ENCODE results near the gene TMEM201.

The TMEM201 gene

DNA sequence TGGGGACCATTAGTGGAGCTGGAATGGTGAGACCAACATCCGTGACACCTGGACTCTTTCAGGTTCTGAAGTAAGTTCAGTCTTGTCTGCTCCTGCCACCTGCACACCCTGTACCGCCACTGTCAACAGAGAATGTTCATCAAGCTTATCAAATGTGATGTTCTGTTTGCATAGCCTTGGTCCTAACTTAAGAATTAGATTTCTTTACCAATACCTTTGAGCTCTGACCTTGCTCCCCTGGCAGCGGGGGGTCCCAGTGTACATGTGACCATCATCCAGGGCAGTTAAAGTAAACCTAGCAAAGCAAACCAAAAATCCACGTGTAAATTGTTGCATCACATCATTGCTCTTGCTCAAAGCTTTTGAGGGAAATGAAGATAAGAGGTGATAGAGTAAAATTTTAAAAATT, 35.0 kb upstream of the TMEM201 start:
- no peak overlapping the region for H3K4me2 ChIP-seq (ENCODE audit: insufficient read depth, low read length)
- H2AFZ ChIP-seq (ENCODE audit: low read depth, low read length) = no peak overlapping the region
- H3K4me3 ChIP-seq (ENCODE audit: low read depth in 1 of 2, low read length in 2 of 2) = no peak overlapping the region
- H3K36me3 ChIP-seq (ENCODE audit: insufficient read depth, low read length) = peaks cover 69% of the 10 kb centered on the region
- ATAC-seq (ENCODE audit: insufficient read depth, low read depth) = no peak
- H3K27me3 ChIP-seq (ENCODE audit: insufficient read depth, low read length, poor library complexity) = no peaks in the 10 kb centered on the region
- peaks cover 55% of the 10 kb centered on the region for H4K20me1 ChIP-seq (ENCODE audit: insufficient read depth, low read length)
- peaks cover 77% of the 10 kb centered on the region for H3K79me2 ChIP-seq (ENCODE audit: insufficient read depth, low read length)
- TF ChIP-seq, protein P1, sequence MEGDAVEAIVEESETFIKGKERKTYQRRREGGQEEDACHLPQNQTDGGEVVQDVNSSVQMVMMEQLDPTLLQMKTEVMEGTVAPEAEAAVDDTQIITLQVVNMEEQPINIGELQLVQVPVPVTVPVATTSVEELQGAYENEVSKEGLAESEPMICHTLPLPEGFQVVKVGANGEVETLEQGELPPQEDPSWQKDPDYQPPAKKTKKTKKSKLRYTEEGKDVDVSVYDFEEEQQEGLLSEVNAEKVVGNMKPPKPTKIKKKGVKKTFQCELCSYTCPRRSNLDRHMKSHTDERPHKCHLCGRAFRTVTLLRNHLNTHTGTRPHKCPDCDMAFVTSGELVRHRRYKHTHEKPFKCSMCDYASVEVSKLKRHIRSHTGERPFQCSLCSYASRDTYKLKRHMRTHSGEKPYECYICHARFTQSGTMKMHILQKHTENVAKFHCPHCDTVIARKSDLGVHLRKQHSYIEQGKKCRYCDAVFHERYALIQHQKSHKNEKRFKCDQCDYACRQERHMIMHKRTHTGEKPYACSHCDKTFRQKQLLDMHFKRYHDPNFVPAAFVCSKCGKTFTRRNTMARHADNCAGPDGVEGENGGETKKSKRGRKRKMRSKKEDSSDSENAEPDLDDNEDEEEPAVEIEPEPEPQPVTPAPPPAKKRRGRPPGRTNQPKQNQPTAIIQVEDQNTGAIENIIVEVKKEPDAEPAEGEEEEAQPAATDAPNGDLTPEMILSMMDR (IDR thresholded peaks at IDR 0.05; ENCODE audit: borderline replicate concordance, extremely low read depth, low read length, poor library complexity, severe bottlenecking) = no peak
- TF ChIP-seq EZH2 (IDR thresholded peaks at IDR 0.05; ENCODE audit: borderline replicate concordance, low read depth, low read length, severe bottlenecking) = no peak
- H3K9ac ChIP-seq (ENCODE audit: low read depth, low read length) = no peak overlapping the region
- no peak overlapping the region for H3K27ac ChIP-seq (ENCODE audit: low read length)
- H3K4me1 ChIP-seq (ENCODE audit: insufficient read depth, low read length) = no peaks in the 10 kb centered on the region
- H3K9me3 ChIP-seq (ENCODE audit: insufficient read depth, low read length, severe bottlenecking) = no peaks in the 10 kb centered on the region
- DNase-seq = no peak

DNA sequence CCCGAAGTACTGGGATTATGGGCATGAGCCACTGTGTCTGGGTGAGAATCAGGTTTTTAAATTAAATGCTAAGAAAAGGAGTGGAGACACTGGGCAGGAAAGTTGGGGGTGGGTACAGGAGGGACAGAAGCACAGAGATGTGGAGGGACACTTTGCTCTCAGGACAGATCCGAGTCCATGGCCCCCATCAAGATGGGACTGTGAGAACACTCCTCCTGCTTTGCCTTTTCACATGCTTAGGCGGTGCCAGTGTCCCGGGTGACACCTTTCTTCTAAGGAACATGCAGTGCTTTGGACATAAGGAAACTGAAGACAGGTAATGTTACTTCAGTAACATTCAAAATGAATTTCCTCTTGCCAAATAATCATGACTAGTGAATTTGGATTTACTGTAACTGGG, 32.8 kb upstream of the TMEM201 start:
- H3K36me3 ChIP-seq (ENCODE audit: insufficient read depth, low read length) = peaks cover 68% of the 10 kb centered on the region
- no peaks in the 10 kb centered on the region for H3K4me1 ChIP-seq (ENCODE audit: insufficient read depth, low read length)
- H3K79me2 ChIP-seq (ENCODE audit: insufficient read depth, low read length) = peaks cover 68% of the 10 kb centered on the region
- peaks cover 40% of the 10 kb centered on the region; the same call in 1 of the 2 replicates for H4K20me1 ChIP-seq (ENCODE audit: insufficient read depth, low read length)
- H3K9ac ChIP-seq (ENCODE audit: low read depth, low read length) = no peak overlapping the region
- TF ChIP-seq EZH2 (IDR thresholded peaks at IDR 0.05; ENCODE audit: borderline replicate concordance, low read depth, low read length, severe bottlenecking) = no peak
- TF ChIP-seq, protein P1 (IDR thresholded peaks at IDR 0.05; ENCODE audit: borderline replicate concordance, extremely low read depth, low read length, poor library complexity, severe bottlenecking) = no peak
- no peak overlapping the region for H3K27ac ChIP-seq (ENCODE audit: low read length)
- H3K4me2 ChIP-seq (ENCODE audit: insufficient read depth, low read length) = no peak overlapping the region
- no peak overlapping the region for H2AFZ ChIP-seq (ENCODE audit: low read depth, low read length)
- ATAC-seq (ENCODE audit: insufficient read depth, low read depth) = no peak
- DNase-seq = no peak
- no peaks in the 10 kb centered on the region for H3K9me3 ChIP-seq (ENCODE audit: insufficient read depth, low read length, severe bottlenecking)
- no peaks in the 10 kb centered on the region for H3K27me3 ChIP-seq (ENCODE audit: insufficient read depth, low read length, poor library complexity)
- H3K4me3 ChIP-seq (ENCODE audit: low read depth in 1 of 2, low read length in 2 of 2) = no peak overlapping the region

DNA sequence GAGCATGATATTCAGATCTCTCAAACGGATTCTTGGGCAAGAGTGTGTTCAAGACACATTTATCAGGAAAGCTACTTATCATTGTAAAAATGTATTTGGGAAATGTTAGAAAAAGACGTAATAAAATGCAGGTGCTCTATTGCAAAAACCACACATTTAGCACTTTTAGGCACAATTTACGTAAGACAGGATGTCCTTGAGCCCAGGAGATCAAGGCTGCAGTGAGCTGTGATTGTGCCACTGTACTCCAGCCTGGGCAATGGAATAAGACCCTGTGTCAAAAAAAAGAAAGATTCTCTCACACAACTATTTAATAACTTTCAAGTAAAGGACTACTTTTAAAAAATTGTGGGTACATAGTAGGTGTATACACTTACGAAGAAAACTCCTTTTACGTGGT, 31.1 kb upstream of the TMEM201 start:
- Histone ChIP-seq H3K9ac (ENCODE audit: low read depth, low read length) (no peak overlapping the region), H3K27ac (ENCODE audit: low read length) (no peak overlapping the region; the same call in 1 of the 2 replicates), H3K4me3 (ENCODE audit: low read depth in 1 of 2, low read length in 2 of 2) (no peak overlapping the region), H3K79me2 (ENCODE audit: insufficient read depth, low read length) (peaks cover 65% of the 10 kb centered on the region), H3K9me3 (ENCODE audit: insufficient read depth, low read length, severe bottlenecking) (no peaks in the 10 kb centered on the region), H3K36me3 (ENCODE audit: insufficient read depth, low read length) (peaks cover 79% of the 10 kb centered on the region), H4K20me1 (ENCODE audit: insufficient read depth, low read length) (peaks cover 30% of the 10 kb centered on the region; the same call in 1 of the 2 replicates), H3K27me3 (ENCODE audit: insufficient read depth, low read length, poor library complexity) (no peaks in the 10 kb centered on the region), H2AFZ (ENCODE audit: low read depth, low read length) (no peak overlapping the region), H3K4me1 (ENCODE audit: insufficient read depth, low read length) (no peaks in the 10 kb centered on the region), H3K4me2 (ENCODE audit: insufficient read depth, low read length) (no peak overlapping the region)
- no peak for TF ChIP-seq EZH2 (IDR thresholded peaks at IDR 0.05; ENCODE audit: borderline replicate concordance, low read depth, low read length, severe bottlenecking)
- TF ChIP-seq, protein P1 (IDR thresholded peaks at IDR 0.05; ENCODE audit: borderline replicate concordance, extremely low read depth, low read length, poor library complexity, severe bottlenecking) = no peak
- ATAC-seq (ENCODE audit: insufficient read depth, low read depth) (no peak), DNase-seq (no peak)

Measured in DND-41 (cell line).